ENCODE data around the gene RBM26. TPM values are rescaled to one million over a fixed set of nuclear protein-coding genes. Genes with fewer than 3 reads are reported as not detected.

Gene RBM26
- polyA plus RNA-seq, 1 of the 3 experiments (the other 2 are of a cell fraction) = 12.5 TPM

DNA sequence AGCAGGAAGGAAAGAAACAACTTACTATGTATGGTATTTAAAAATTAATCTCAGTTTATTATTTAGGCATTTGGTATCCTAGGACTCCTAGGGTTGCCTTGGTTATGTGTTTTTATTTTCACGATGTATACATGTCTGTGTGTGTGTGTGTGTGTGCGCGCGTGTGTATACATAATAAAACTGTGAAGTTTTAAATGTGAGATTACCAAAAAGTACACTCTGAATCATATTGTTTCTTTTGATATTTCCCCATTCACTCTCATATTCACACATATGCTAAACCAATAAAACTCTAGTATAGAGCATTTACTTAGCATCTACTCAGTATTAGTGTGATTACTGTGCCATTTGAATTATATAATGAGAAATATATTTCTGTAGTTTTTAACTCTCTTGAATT is 44.1 kb upstream of the RBM26 start (continued):
- TF ChIP-seq MXI1 (IDR thresholded peaks at IDR 0.05; ENCODE audit: low read depth, low read length) (no peak), EP300 (IDR thresholded peaks at IDR 0.05; ENCODE audit: borderline replicate concordance in 1 of 2, low read depth in 1 of 2, low read length in 1 of 2) (no peak), EZH2phosphoT487 (IDR thresholded peaks at IDR 0.05; ENCODE audit: borderline replicate concordance, low read depth) (no peak), SMC3 (IDR thresholded peaks at IDR 0.05; ENCODE audit: low read depth, low read length) (no peak), RFX5 (IDR thresholded peaks at IDR 0.05; ENCODE audit: low read length) (no peak), RXRA (IDR thresholded peaks at IDR 0.05; ENCODE audit: borderline replicate concordance, low read depth) (no peak)

DNA sequence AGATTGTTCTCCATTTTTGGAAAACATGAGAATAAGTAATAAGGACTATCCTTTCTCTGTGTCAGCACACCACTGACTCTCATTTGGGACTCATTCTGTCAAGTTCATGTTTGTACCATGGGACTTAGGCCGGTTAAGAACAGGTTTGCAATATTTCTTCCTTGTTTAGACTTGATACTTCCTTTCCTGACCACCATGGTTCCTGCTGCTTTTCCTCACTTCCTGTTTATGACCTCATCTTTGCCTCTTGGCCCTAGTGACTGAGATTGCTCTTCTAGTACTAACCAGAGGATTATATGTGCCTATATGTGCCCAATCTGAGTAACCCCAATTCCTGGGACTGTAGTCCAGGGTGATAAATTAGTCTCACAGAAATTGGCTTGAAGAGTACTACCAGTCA is 42.4 kb upstream of the RBM26 start:
- H3K36me3 ChIP-seq (replicated peaks in 1 of 2; ENCODE audit: control insufficient read depth in 1 of 2, insufficient read depth in 2 of 2, low read length in 1 of 2) = no peaks in the 10 kb centered on the region
- no peaks in the 10 kb centered on the region for H4K20me1 ChIP-seq (ENCODE audit: insufficient read depth)
- H3K4me1 ChIP-seq (ENCODE audit: control insufficient read depth in 1 of 2, insufficient read depth in 2 of 2, low read depth in 1 of 2, low read length in 1 of 2) = peaks cover 3 to 4% of the 10 kb centered on the region in 2 experiments; a peak in 3 of 4 replicates
- no peak overlapping the region for H3K4me3 ChIP-seq (ENCODE audit: low read depth in 2 of 2, low read length in 1 of 2)
- 100% methylated on average over 1 of the region's 1 CpG for WGBS (ENCODE audit: low lambda C conversion rate)
- H3K9ac ChIP-seq = no peak overlapping the region
- H3K4me2 ChIP-seq = no peak overlapping the region
- CTCF ChIA-PET = no interaction called here
- TF ChIP-seq YY1 (IDR thresholded peaks at IDR 0.05; ENCODE audit: low read depth) = no peak
- no peak for TF ChIP-seq RCOR1 (IDR thresholded peaks at IDR 0.05; ENCODE audit: low read length)
- TF ChIP-seq JUND (IDR thresholded peaks at IDR 0.05) = no peak
- no peak for TF ChIP-seq SIN3A (IDR thresholded peaks at IDR 0.05; ENCODE audit: borderline replicate concordance, low read depth, low read length)
- TF ChIP-seq FOXJ3 (CRISPR knock-in tag; IDR thresholded peaks at IDR 0.05) = no peak
- TF ChIP-seq, protein P1, sequence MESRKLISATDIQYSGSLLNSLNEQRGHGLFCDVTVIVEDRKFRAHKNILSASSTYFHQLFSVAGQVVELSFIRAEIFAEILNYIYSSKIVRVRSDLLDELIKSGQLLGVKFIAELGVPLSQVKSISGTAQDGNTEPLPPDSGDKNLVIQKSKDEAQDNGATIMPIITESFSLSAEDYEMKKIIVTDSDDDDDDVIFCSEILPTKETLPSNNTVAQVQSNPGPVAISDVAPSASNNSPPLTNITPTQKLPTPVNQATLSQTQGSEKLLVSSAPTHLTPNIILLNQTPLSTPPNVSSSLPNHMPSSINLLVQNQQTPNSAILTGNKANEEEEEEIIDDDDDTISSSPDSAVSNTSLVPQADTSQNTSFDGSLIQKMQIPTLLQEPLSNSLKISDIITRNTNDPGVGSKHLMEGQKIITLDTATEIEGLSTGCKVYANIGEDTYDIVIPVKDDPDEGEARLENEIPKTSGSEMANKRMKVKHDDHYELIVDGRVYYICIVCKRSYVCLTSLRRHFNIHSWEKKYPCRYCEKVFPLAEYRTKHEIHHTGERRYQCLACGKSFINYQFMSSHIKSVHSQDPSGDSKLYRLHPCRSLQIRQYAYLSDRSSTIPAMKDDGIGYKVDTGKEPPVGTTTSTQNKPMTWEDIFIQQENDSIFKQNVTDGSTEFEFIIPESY (IDR thresholded peaks at IDR 0.05; ENCODE audit: borderline replicate concordance, low read depth) = no peak
- TF ChIP-seq ELF1 (IDR thresholded peaks at IDR 0.05) = no peak
- no peak for TF ChIP-seq FOSL2 (IDR thresholded peaks at IDR 0.05; ENCODE audit: borderline replicate concordance, low read depth)
- TF ChIP-seq EZH2phosphoT487 (IDR thresholded peaks at IDR 0.05; ENCODE audit: borderline replicate concordance, low read depth) = no peak
- no peak for TF ChIP-seq RXRA (IDR thresholded peaks at IDR 0.05; ENCODE audit: borderline replicate concordance, low read depth)
- TF ChIP-seq GABPA (IDR thresholded peaks at IDR 0.05; ENCODE audit: low read depth) = no peak
- no peak for TF ChIP-seq SMC3 (IDR thresholded peaks at IDR 0.05; ENCODE audit: low read depth, low read length)
- TF ChIP-seq MEF2A (IDR thresholded peaks at IDR 0.05; ENCODE audit: borderline replicate concordance, low read depth) = no peak
- no peak for TF ChIP-seq NFIC (IDR thresholded peaks at IDR 0.05; ENCODE audit: borderline replicate concordance)
- peaks cover 8% of the 10 kb centered on the region for H3F3A ChIP-seq (replicated peaks; ENCODE audit: insufficient read depth)
- H3K9me3 ChIP-seq = no peaks in the 10 kb centered on the region
- H3K9me2 ChIP-seq = no peaks in the 10 kb centered on the region
- no peak for DNase-seq
- no peaks in the 10 kb centered on the region for H3K27me3 ChIP-seq (ENCODE audit: insufficient read depth)
- POLR2A ChIA-PET = no interaction called here
- no peak overlapping the region for H3K27ac ChIP-seq (ENCODE audit: low read depth in 2 of 2, low read length in 1 of 2)
- H2AFZ ChIP-seq (ENCODE audit: low read depth) = peak overlapping the region; percentile 37; the same call in 1 of the 2 replicates
- H3K79me2 ChIP-seq (ENCODE audit: insufficient read depth) = no peaks in the 10 kb centered on the region

Data from SK-N-SH (cell line).